IMR-90 (cell line): Measurements from ENCODE around the gene CAMTA1.

Source experiments
- MAZ ChIP-seq: IDR thresholded peaks from 2 replicates; pipeline ENCODE4 v1.6.1; 2012; ENCODE audit warnings: low read depth, mild to moderate bottlenecking, low read length, improper control_type of control experiment, moderate library complexity, borderline replicate concordance
- NFE2L2 ChIP-seq: fragments of 150-350 bp; IDR thresholded peaks from 2 replicates; pipeline ENCODE4 v1.6.1; 2016; ENCODE audit warnings: low read depth, mild to moderate bottlenecking, low read length
- POLR2A ChIP-seq: IDR thresholded peaks from 2 replicates; pipeline ENCODE4 v1.6.1; 2012; ENCODE audit warnings: mild to moderate bottlenecking, low read depth, low read length
- TF ChIP-seq, protein P1 (sequence below): conservative IDR thresholded peaks from 2 replicates; pipeline ENCODE4 v1.5.1; 2012; ENCODE audit warnings: mild to moderate bottlenecking, low read depth, low read length, improper control_type of control experiment

DNA sequence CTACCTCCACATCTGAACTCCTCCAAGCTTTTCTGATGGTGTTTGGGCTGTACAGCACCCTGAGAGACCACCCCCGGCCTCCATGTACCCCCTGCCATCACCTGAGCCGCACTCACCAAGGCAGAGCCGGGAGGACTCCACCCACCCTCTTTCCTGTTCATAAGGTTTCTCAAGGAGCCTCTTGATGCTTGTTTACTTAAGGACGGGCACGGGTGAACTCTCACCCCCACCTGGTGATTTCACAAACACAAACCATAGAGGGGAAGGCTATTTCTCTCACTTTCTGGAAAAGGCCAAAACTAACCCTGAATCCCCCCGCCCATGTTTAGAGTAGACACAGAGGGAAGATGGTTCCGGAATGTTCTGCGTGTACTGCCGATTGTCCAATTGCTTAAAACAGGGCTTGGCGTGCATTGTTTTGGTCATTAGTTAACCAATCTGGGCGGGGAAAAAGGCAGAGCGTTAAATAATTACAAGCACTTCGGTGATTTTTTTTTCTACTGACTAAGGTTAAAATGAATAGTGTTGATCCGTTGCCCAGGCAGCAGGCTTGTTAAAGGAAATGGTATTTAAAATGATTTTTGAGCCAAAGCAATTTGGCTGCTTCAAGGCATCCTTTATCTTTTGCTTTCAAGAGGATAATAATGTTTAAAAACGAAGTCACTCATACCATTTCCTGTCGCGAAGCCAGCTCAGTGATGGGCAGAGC is 706.0 kb downstream of the CAMTA1 start:
- TF ChIP-seq, protein P1, sequence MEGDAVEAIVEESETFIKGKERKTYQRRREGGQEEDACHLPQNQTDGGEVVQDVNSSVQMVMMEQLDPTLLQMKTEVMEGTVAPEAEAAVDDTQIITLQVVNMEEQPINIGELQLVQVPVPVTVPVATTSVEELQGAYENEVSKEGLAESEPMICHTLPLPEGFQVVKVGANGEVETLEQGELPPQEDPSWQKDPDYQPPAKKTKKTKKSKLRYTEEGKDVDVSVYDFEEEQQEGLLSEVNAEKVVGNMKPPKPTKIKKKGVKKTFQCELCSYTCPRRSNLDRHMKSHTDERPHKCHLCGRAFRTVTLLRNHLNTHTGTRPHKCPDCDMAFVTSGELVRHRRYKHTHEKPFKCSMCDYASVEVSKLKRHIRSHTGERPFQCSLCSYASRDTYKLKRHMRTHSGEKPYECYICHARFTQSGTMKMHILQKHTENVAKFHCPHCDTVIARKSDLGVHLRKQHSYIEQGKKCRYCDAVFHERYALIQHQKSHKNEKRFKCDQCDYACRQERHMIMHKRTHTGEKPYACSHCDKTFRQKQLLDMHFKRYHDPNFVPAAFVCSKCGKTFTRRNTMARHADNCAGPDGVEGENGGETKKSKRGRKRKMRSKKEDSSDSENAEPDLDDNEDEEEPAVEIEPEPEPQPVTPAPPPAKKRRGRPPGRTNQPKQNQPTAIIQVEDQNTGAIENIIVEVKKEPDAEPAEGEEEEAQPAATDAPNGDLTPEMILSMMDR: no peak
- TF ChIP-seq POLR2A: no peak
- TF ChIP-seq MAZ: no peak
- TF ChIP-seq NFE2L2: no peak
